ENCODE measurements around the gene ATG5. TPM values are rescaled to one million over a fixed set of nuclear protein-coding genes. Genes with fewer than 3 reads are reported as not detected.
"Not testable (repeated sequence)": the region's sequence is repeated elsewhere in the genome, so short reads cannot be mapped to it uniquely, and the experiment has no call there.

The ATG5 gene
- total RNA-seq, 1 donor from 2014 or later, result 16.0 TPM

DNA sequence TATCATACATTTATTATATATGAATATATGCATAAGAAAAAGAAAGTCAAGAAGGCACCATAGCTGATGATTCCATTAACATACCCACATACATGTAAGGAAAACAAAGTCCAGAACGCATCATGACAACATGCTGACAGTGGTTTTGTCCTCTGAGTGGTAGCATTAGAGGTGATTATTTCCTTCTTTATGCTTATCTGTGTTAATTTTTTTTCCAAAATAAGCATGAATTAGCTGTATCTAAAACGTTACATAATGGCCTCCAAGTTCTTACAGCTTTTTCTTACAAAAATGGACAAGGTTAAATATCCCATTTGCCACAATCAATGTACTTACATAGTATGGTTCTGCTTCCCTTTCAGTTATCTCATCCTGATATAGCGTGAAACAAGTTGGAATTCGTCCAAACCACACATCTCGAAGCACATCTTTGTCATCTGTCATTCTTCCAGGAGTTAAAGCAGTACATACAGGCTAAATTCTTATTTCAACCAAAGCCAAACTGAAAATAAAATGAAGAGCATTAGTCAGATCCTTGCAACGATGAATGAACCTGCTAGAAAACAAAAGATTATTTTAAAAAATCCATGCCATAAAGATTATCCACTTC, 9.7 kb downstream of the ATG5 start:
- no peak for DNase-seq (ENCODE audit: low spot score)

DNA sequence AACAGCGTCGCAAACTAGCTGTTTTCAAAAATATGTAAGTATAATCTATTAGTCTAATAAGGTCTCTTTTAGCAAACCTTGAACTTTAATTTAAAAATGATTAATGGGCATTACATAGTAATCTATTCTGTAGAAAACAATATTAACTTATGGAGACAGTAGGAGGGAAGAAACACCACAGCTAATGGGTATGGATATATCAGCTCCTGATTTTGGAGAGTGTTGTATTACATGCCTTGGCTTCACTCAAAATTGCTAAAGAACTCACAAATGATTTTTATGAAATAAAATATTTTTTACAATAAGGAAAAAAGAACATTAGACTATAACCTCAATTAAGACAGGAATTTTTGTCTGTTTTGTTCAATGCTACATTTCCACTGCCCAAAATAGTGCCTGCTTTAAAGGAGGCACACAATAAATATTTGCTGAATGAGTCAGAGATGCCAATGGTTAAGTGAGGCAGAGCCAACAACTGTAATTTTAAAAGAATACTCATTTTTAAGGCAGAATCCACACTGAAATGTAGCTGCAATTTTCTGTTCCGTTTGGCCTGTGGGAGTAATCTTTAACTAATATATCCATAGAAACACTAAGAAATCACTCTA, 15.7 kb downstream of the ATG5 start:
- ATAC-seq (peak; percentile 69), DNase-seq (ENCODE audit: low spot score) (no peak)

More for the DNA sequence above, 9.7 kb downstream of the ATG5 start:
- ATAC-seq, result no peak

DNA sequence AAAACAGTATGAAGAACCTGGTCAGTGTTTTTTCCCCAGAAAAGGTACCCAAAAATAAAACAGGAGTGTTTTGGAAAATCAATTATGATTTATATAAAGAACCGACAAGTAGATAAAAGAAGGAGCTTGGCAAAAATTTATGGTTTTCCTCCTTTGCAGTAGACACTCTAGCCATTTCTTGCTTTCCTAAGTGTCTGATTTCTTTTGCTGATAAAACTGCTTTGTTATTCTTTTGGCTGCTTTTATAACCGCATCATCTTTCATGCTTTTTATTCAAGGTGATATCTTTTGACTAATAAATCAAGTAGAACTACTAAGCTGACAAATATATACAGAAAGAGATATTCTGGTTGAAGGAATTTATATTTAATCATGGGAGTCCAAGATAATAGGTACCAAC, 16.6 kb downstream of the ATG5 start:
- no peak for DNase-seq (ENCODE audit: low spot score)
- no peak for ATAC-seq

DNA sequence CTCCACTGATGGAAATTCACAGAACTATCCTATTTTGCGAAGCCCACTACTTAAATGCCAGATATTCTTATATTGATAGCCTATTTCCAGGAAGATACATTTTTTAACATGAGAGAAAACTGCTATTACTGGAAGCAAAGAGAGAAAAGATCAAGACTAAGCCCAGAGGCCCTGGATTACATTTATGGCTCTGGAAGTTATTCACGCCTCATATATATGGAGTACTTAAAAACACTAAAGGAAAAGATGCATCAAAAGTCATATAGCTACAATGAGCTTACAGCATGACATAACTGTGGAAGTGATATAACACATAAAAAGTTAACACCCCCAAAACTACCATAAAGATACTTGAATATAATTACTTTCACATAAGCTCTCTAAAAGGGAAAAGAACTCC, 19.8 kb downstream of the ATG5 start:
- no peak for ATAC-seq
- no peak for DNase-seq (ENCODE audit: low spot score)

DNA sequence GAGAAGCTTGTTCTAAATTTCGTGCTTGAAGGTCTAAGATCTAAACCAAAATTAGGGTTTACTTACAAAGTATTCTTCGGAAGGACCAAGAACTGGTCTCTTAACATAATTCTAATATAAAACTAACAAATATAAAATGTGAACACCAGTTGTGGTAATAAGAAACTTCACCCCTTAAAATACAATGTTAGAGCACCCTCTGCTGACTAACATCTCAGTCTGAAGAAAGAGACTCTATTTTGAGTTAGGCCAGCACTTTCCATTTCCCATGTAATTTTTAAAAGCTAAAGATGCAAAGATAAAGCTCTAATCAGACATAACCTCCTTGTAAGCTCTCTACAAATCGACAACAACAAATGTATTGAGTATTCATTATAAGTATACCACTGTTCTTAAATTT, 24.6 kb downstream of the ATG5 start:
- DNase-seq (ENCODE audit: low spot score) (no peak), ATAC-seq (peak; percentile 80)

DNA sequence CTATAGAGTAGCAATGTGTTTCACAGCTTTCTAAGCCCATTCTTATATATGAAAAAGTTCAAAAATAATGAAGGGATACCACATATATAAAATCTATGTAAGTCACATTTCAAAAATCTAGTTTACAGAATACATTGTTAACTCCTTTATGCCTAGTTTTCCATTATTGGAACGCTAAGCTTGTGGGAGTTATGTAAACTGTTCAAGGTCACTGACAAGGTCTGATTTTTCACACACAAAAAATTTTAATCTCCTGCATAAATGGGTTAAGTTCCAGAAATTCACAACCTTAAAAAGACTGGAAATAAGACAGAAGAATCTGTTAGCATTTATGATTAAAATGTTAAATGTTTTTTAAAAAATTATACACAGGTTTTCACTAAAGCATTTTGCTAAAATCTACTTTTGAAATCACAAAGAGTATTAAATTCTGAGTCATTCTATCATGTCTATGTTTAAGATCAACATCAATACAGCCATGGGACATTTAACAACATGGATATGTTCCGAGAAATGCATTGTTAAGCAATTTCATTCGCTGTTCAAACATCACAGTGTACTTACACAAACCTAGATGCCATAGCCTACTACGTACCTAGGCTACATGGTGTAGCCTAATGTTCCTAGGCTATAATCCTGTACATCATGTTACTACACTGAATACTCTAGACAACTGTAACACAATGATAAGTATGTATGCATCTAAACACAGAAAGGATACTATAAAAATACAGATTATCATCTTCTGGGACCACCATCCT, 25.4 kb downstream of the ATG5 start:
- peak; percentile 63 for ATAC-seq
- no peak for DNase-seq (ENCODE audit: low spot score)

DNA sequence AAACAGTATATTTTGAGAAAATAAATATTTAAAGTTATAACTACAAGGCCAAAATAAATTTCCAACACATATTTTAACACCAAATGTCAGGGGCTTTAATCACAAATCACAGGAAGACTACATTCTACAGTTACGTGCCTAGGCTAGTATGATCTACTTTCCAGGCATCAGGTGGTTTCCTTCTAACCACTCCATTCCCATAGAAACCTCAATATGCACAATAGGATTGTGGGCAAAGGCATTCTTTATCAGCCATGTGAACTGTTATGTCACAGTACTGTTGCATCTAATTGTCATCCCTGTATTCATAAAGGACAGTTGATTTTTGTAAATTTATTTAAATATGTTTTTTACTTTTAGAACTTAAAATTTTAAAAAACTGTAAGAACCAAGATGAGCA, 32.4 kb downstream of the ATG5 start:
- ATAC-seq, result no peak
- no peak for DNase-seq (ENCODE audit: low spot score)

DNA sequence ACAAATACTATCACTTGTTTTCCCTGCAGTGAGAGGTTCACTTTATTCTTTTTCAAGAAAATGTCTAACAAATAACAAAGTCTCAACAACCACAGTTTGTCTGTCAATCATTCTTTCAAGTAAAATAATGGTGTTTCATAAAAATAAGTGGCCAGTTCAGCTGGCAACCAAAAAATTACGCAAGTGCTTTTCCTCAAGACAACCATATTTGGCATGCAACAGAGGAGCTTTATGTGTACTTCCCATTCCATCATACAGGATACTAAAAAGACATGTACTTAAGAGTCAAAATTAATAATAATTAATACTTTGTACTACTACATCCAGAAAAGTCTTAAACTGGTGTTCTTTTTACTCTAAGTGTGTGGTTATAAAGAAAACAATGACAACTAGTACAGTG, 34.6 kb downstream of the ATG5 start:
- ATAC-seq, result no peak
- DNase-seq (ENCODE audit: low spot score), result no peak

DNA sequence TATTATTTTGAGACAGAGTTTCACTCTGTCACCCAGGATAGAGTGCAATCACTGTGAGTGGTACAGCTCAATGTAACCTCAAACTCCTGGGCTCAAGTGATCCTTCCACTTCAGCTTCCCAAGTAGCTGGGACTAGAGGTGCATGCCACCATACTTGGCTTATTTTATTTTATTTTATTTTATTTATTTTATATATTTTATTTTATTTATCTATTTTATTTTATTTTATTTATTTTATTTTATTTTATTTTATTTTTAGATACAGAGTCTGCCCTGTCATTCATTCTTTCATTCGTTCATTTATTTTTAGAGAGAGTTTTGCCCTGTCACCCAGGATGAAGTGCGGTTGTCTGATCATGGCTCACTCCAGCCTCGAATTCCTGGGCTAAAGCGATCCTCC, 35.5 kb downstream of the ATG5 start:
- no peak for DNase-seq (ENCODE audit: low spot score)
- no peak for ATAC-seq

DNA sequence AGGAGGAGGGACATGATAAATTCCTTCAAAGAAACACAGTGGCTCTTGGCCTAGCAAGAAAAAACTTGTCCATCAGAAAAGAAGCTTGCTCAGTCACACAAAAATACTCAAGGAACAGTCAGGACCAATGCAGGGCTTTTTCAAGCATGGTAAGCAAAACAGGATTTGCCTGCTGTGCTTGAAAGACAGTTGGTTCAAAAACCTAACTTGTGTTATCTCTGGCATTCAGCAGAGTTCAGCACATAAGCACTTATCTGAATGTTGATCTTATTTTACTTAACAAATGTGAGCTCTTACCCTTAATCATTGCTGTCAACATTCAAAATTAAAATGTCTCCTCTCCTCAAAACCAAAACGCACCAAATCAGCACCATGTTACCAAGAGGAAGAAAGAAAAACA, 38.3 kb downstream of the ATG5 start:
- no peak for ATAC-seq
- no peak for DNase-seq (ENCODE audit: low spot score)

DNA sequence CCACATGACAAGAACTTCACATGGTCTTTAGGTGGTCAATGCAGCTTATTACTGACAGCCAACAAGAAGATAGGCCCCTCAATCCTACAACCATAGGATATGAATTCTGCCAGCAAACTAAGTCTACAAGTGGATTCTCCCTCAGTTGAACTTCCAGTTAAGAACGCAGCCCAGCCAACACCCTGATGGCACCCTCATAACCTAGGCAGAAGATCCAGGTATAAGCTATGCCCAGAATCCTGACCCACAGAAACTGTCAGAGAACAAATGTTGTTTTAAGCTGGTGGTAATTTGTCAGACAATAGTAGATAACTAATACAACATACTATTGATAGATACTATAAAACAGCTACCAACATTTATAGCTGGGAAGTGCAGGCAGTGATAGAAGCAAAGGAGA, 38.8 kb downstream of the ATG5 start:
- no peak for ATAC-seq
- DNase-seq (ENCODE audit: low spot score), result no peak

DNA sequence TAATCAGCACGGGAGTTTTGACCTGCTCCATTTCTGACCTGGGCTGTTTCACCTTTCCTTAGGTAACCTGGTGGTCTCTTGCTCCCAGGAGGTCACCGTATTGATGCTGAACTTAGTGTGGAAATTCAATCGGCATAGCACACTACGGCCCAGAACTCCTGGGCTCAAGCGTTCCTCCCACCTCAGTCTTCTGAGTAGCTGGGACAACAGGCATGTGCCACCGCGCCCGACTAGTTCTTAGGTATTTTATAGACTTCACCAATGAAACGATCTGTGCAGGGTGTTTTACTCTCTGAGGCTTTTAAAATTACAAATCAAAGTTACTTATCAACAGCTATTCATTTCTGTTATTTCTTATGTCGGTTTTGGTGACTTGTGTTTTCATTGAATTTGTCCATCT, 42.1 kb downstream of the ATG5 start:
- DNase-seq (ENCODE audit: low spot score) (no peak), ATAC-seq (no peak)

DNA sequence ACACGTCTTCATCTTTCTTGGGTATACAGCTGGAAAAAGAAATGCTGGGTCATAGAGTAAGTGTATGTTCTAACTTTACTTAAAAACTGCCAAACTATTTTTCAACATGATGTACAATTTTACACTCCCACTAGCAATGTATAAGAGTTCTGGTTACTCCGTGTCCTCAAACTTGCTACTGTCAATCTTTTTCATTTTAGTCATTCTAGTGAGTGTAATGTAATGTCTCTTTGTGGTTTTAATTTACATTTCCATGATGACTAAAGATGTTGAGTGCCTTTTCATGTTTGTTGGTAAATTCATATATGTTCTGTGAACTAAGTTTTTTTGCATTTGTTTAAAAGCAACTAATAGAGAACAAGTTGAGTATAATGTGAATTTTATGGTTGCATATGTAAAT, 43.9 kb downstream of the ATG5 start:
- no peak for ATAC-seq
- no peak for DNase-seq (ENCODE audit: low spot score)

DNA sequence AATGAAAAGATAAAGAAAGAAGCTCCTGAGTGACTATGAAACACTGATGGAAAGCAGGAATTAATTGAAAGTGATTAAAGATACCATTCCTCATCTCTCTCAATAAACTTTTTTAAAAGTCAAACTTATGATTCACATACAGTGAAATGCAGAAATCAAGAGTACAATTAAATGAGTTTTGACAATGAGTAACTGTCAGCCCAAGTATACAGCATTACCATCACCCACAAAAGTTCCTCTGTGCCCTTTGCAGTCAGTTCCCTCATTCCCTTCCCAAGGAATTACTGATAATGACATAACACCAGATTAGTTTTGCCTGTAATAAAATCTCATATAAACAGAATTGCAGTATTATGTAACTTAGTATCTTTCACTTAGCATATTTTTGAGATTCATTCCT, 44.5 kb downstream of the ATG5 start:
- ATAC-seq (no peak), DNase-seq (ENCODE audit: low spot score) (no peak)

DNA sequence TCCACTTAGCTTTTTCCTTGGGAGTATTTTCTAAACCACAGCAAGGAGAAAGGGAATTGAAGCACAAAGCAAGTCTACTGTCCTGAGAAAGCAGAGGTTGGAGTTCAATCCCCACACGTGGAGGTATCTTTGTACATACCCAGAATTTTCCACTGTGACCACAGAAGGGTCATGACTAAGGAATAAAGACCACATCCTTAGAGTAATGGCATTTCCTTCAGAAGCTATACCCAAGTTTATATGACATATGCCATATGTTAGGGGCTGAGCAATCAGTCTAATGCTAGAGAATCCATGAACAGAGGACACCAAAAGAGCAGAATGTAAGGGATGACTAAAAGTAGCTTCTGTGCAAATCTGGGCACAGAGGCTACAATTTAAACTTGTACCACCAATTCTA, 46.4 kb downstream of the ATG5 start:
- DNase-seq (ENCODE audit: low spot score), result no peak
- ATAC-seq, result no peak

DNA sequence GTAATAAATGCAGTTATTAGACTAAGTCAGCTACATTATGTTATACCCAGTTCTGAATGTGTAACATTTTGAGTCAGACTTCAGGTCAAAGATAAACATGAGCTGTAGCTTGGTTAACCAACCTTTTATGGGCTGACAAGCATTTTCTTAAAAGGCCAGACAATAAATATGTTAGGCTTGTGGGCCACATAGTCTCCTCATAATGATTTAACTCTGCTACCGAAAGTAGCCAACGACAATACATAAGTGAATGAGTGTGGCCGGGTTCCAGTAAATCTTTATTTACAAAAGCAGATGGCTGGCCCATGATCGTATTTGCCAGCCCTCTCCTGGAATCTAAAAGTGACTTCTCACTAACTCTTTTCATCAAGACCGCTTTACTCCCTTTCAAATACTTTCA, 49.9 kb downstream of the ATG5 start:
- DNase-seq (ENCODE audit: low spot score) (no peak), ATAC-seq (peak; percentile 16)

DNA sequence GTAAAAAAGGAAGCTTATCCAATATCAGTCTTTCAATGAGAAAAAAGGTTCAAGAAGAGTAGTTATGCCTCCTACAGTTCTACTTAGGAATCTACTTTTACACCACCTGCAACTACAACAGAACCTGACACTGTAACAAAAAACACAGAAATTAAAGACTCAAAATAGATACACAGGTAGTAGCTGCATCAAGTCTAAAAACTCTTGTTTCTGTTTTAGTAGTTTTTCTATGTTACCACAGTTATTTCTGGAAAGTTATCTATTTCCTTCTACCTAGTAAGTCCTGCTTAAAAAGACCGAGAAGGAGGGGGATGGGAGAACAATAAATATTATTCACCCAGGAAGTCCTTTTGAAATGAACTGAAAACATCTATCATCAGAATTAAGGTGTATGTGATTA, 52.5 kb downstream of the ATG5 start:
- ATAC-seq, result no peak
- DNase-seq (ENCODE audit: low spot score), result no peak

DNA sequence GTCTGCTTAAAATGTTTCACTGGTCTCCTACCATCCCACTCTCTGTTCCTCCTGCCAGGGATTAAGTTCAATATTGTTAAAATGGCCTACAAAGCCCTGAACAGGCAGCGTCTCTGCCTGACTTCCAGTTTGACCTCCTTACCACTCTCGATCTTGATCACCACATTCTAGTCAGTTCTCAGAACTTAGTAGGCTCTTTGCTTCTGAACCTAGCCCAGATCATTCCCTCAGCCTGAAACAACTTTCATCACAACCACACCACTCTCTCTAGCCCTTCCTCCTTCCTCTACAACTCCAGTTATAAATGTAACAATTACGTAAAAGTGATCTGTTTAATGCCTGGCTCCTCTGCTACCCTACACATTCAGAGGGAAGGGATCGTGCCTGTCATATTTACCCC, 53.3 kb downstream of the ATG5 start:
- DNase-seq (ENCODE audit: low spot score) (no peak), ATAC-seq (no peak)

DNA sequence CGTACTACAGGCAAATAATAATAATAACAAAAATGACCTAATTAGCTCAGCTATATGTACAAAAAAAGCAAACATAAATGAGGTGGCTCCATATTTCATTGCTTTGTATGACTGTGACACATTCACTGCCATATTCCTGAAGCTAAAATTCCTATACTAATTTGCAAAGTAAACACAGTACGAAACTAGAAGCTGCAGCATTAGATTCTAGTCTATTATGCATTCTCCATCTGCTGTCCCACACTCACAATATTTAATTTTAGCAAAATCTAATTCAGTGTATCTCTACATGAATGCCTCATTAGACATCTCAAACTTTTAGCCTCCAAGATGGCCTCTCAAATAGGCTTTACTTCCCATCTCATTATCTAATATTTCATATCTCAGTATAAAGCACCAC, 55.1 kb downstream of the ATG5 start:
- DNase-seq (ENCODE audit: low spot score) (no peak), ATAC-seq (no peak)

DNA sequence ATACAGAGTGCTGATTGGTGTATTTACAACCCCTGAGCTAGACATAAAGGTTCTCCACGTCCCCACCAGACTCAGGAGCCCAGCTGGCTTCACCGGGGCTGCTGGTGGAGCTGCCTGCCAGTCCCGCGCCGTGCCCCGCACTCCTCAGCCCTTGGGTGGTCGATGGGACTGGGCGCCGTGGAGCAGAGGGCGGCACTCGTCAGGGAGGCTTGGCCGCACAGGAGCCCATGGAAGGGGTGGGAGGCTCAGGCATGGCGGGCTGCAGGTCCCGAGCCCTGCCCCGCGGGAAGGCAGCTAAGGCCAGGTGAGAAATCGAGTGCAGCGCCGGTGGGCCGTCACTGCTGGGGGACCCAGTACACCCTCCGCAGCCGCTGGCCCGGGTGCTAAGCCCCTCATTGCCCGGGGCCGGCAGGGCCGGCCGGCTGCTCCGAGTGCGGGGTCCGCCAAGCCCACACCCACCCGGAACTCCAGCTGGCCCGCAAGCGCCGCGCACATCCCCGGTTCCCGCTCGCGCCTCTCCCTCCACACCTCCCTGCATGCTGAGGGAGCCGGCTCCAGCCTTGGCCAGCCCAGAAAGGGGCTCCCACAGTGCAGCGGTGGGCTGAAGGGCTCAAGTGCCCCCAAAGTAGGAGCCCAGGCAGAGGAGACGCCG, 56.2 kb downstream of the ATG5 start:
- ATAC-seq; DNase-seq (ENCODE audit: low spot score): not testable (repeated sequence)

DNA sequence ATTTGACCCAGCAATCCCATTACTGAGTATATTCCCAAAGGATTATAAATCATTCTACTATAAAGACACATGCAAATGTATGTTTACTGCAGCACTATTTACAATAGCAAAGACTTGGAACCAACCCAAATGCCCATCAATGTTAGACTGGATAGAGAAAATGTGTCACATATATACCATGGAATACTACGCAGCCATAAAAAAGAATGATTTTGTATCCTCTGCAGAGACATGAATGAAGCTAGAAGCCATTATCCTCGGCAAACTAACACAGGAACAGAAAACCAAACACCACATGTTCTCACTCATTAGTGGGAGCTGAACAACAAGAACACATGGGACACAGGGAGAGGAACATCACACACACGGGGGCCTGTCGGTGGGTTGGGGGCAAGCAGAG, 57.1 kb downstream of the ATG5 start:
- ATAC-seq, result not testable (repeated sequence)

DNA sequence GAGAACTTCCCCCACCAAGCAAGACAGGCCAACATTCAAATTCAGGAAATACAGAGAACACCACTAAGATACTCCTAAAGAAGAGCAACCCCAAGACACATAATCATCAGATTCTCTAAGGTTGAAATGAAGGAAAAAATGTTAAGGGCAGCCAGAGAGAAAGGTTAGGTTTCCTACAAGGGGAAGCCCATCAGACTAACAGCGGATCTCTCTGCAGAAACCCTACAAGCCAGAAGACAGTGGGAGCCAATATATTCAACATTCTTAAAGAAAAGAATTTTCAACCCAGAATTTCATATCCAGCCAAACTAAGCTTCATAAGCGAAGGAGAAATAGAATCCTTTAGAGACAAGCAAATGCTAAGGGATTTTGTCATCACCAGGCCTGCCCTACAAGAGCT, 61.1 kb downstream of the ATG5 start:
- DNase-seq (ENCODE audit: low spot score); ATAC-seq: not testable (repeated sequence)

More for the DNA sequence above, 57.1 kb downstream of the ATG5 start:
- not testable (repeated sequence) for DNase-seq (ENCODE audit: low spot score)
